ENCODE measurements around the gene JDP2. TPM values are rescaled to one million over a fixed set of nuclear protein-coding genes. Genes with fewer than 3 reads are reported as not detected.

The JDP2 gene
- total RNA-seq, 1 donor from 2014 or later, result 1.8 TPM

GRCh38 chr14:75456069-75456996 lies 28.5 kb downstream of the JDP2 start:
- no peaks in the 10 kb centered on the region for H3K9me3 Mint-ChIP-seq
- peaks cover 17% of the 10 kb centered on the region for H3K4me1 Mint-ChIP-seq (ENCODE audit: low read depth)
- H3K4me3 Mint-ChIP-seq, result no peak overlapping the region
- peak overlapping the region; percentile 6 for H3K27ac Mint-ChIP-seq
- intact Hi-C loops (cut with micrococcal nuclease), result no loop called here
- DNase-seq (ENCODE audit: low spot score), result no peak
- no peaks in the 10 kb centered on the region for H3K27me3 Mint-ChIP-seq (ENCODE audit: insufficient read depth)
- no peaks in the 10 kb centered on the region for H3K36me3 Mint-ChIP-seq (ENCODE audit: low read depth)

- no peaks in the 10 kb centered on the region for H3K9me3 Mint-ChIP-seq
- H3K4me1 Mint-ChIP-seq (ENCODE audit: low read depth), result peaks cover 17% of the 10 kb centered on the region
- intact Hi-C loops (cut with micrococcal nuclease), result no loop called here
- no peak for DNase-seq (ENCODE audit: low spot score)
- no peaks in the 10 kb centered on the region for H3K27me3 Mint-ChIP-seq (ENCODE audit: insufficient read depth)
- H3K4me3 Mint-ChIP-seq, result no peak overlapping the region
- no peaks in the 10 kb centered on the region for H3K36me3 Mint-ChIP-seq (ENCODE audit: low read depth)
- H3K27ac Mint-ChIP-seq, result no peak overlapping the region
Measured at GRCh38 chr14:75456997-75457335, 29.1 kb downstream of the JDP2 start.

- Mint-ChIP-seq H3K4me3 (no peak overlapping the region), H3K27me3 (ENCODE audit: insufficient read depth) (no peaks in the 10 kb centered on the region), H3K9me3 (no peaks in the 10 kb centered on the region), H3K4me1 (ENCODE audit: low read depth) (peaks cover 17% of the 10 kb centered on the region), H3K27ac (no peak overlapping the region), H3K36me3 (ENCODE audit: low read depth) (no peaks in the 10 kb centered on the region)
- intact Hi-C loops (cut with micrococcal nuclease), result no loop called here
- DNase-seq (ENCODE audit: low spot score), result no peak
Measured at GRCh38 chr14:75457648-75458165, 29.9 kb downstream of the JDP2 start.

GRCh38 chr14:75458305-75458704 lies 30.5 kb downstream of the JDP2 start:
- peaks cover 17% of the 10 kb centered on the region for H3K4me1 Mint-ChIP-seq (ENCODE audit: low read depth)
- H3K27ac Mint-ChIP-seq, result no peak overlapping the region
- H3K9me3 Mint-ChIP-seq, result no peaks in the 10 kb centered on the region
- no peaks in the 10 kb centered on the region for H3K36me3 Mint-ChIP-seq (ENCODE audit: low read depth)
- intact Hi-C loops (cut with micrococcal nuclease), result no loop called here
- no peak for DNase-seq (ENCODE audit: low spot score)
- no peak overlapping the region for H3K4me3 Mint-ChIP-seq
- no peaks in the 10 kb centered on the region for H3K27me3 Mint-ChIP-seq (ENCODE audit: insufficient read depth)

- peaks cover 10% of the 10 kb centered on the region for H3K4me1 Mint-ChIP-seq (ENCODE audit: low read depth)
- DNase-seq (ENCODE audit: low spot score), result no peak
- H3K9me3 Mint-ChIP-seq, result no peaks in the 10 kb centered on the region
- intact Hi-C loops (cut with micrococcal nuclease), result no loop called here
- H3K36me3 Mint-ChIP-seq (ENCODE audit: low read depth), result no peaks in the 10 kb centered on the region
- no peaks in the 10 kb centered on the region for H3K27me3 Mint-ChIP-seq (ENCODE audit: insufficient read depth)
- no peak overlapping the region for H3K4me3 Mint-ChIP-seq
- no peak overlapping the region for H3K27ac Mint-ChIP-seq
Measured at GRCh38 chr14:75459099-75459741, 31.4 kb downstream of the JDP2 start.

GRCh38 chr14:75459791-75460190 lies 32.0 kb downstream of the JDP2 start:
- intact Hi-C loops (cut with micrococcal nuclease), result no loop called here
- Mint-ChIP-seq H3K4me3 (no peak overlapping the region), H3K36me3 (ENCODE audit: low read depth) (no peaks in the 10 kb centered on the region), H3K4me1 (ENCODE audit: low read depth) (peaks cover 10% of the 10 kb centered on the region), H3K27me3 (ENCODE audit: insufficient read depth) (no peaks in the 10 kb centered on the region), H3K27ac (no peak overlapping the region), H3K9me3 (no peaks in the 10 kb centered on the region)
- DNase-seq (ENCODE audit: low spot score), result no peak

- peaks cover 10% of the 10 kb centered on the region for H3K4me1 Mint-ChIP-seq (ENCODE audit: low read depth)
- no peaks in the 10 kb centered on the region for H3K27me3 Mint-ChIP-seq (ENCODE audit: insufficient read depth)
- intact Hi-C loops (cut with micrococcal nuclease), result no loop called here
- no peak overlapping the region for H3K4me3 Mint-ChIP-seq
- no peak for DNase-seq (ENCODE audit: low spot score)
- H3K27ac Mint-ChIP-seq, result no peak overlapping the region
- no peaks in the 10 kb centered on the region for H3K9me3 Mint-ChIP-seq
- no peaks in the 10 kb centered on the region for H3K36me3 Mint-ChIP-seq (ENCODE audit: low read depth)
Measured at GRCh38 chr14:75460394-75460793, 32.6 kb downstream of the JDP2 start.

- intact Hi-C loops (cut with micrococcal nuclease), result no loop called here
- H3K27me3 Mint-ChIP-seq (ENCODE audit: insufficient read depth), result no peaks in the 10 kb centered on the region
- peaks cover 12% of the 10 kb centered on the region for H3K4me1 Mint-ChIP-seq (ENCODE audit: low read depth)
- H3K27ac Mint-ChIP-seq, result no peak overlapping the region
- DNase-seq (ENCODE audit: low spot score), result no peak
- H3K4me3 Mint-ChIP-seq, result no peak overlapping the region
- H3K9me3 Mint-ChIP-seq, result no peaks in the 10 kb centered on the region
- H3K36me3 Mint-ChIP-seq (ENCODE audit: low read depth), result no peaks in the 10 kb centered on the region
Measured at GRCh38 chr14:75461303-75461702, 33.5 kb downstream of the JDP2 start.

GRCh38 chr14:75461755-75462349 lies 34.0 kb downstream of the JDP2 start:
- H3K4me1 Mint-ChIP-seq (ENCODE audit: low read depth), result peaks cover 17% of the 10 kb centered on the region
- no peak for DNase-seq (ENCODE audit: low spot score)
- intact Hi-C loops (cut with micrococcal nuclease), result no loop called here
- H3K27me3 Mint-ChIP-seq (ENCODE audit: insufficient read depth), result no peaks in the 10 kb centered on the region
- no peaks in the 10 kb centered on the region for H3K36me3 Mint-ChIP-seq (ENCODE audit: low read depth)
- H3K9me3 Mint-ChIP-seq, result no peaks in the 10 kb centered on the region
- H3K27ac Mint-ChIP-seq, result no peak overlapping the region
- no peak overlapping the region for H3K4me3 Mint-ChIP-seq

- intact Hi-C loops (cut with micrococcal nuclease), result no loop called here
- peaks cover 3% of the 10 kb centered on the region for H3K36me3 Mint-ChIP-seq (ENCODE audit: low read depth)
- H3K4me1 Mint-ChIP-seq (ENCODE audit: low read depth), result peaks cover 12% of the 10 kb centered on the region
Measured at GRCh38 chr14:75464626-75465025, 36.8 kb downstream of the JDP2 start.

GRCh38 chr14:75467763-75468162 lies 39.9 kb downstream of the JDP2 start:
- H3K4me3 Mint-ChIP-seq, result no peak overlapping the region
- H3K36me3 Mint-ChIP-seq (ENCODE audit: low read depth), result peaks cover 3% of the 10 kb centered on the region
- intact Hi-C loops (cut with micrococcal nuclease), result no loop called here
- no peaks in the 10 kb centered on the region for H3K27me3 Mint-ChIP-seq (ENCODE audit: insufficient read depth)
- H3K9me3 Mint-ChIP-seq, result no peaks in the 10 kb centered on the region
- no peak for DNase-seq (ENCODE audit: low spot score)
- H3K4me1 Mint-ChIP-seq (ENCODE audit: low read depth), result peaks cover 12% of the 10 kb centered on the region
- H3K27ac Mint-ChIP-seq, result no peak overlapping the region

More at GRCh38 chr14:75464626-75465025, 36.8 kb downstream of the JDP2 start:
- H3K27me3 Mint-ChIP-seq (ENCODE audit: insufficient read depth), result no peaks in the 10 kb centered on the region
- H3K27ac Mint-ChIP-seq, result no peak overlapping the region
- no peak overlapping the region for H3K4me3 Mint-ChIP-seq
- H3K9me3 Mint-ChIP-seq, result no peaks in the 10 kb centered on the region
- DNase-seq (ENCODE audit: low spot score), result no peak

GRCh38 chr14:75469164-75469563 lies 41.3 kb downstream of the JDP2 start:
- no peaks in the 10 kb centered on the region for H3K9me3 Mint-ChIP-seq
- H3K36me3 Mint-ChIP-seq (ENCODE audit: low read depth), result peaks cover 3% of the 10 kb centered on the region
- intact Hi-C loops (cut with micrococcal nuclease), result no loop called here
- no peak overlapping the region for H3K27ac Mint-ChIP-seq
- peaks cover 12% of the 10 kb centered on the region for H3K4me1 Mint-ChIP-seq (ENCODE audit: low read depth)
- H3K4me3 Mint-ChIP-seq, result no peak overlapping the region
- DNase-seq (ENCODE audit: low spot score), result no peak
- H3K27me3 Mint-ChIP-seq (ENCODE audit: insufficient read depth), result no peaks in the 10 kb centered on the region
